Ammon's horn (tissue), 1 donor: ENCODE results near the gene GAB2.
"Not testable (repeated sequence)": the region's sequence is repeated elsewhere in the genome, so short reads cannot be mapped to it uniquely, and the experiment has no call there.

Experiments used
- DNase-seq: peaks from one replicate; pipeline ENCODE4 v3.0.0-alpha.2; 2016; ENCODE audit warnings: low spot score

The GAB2 gene

DNA sequence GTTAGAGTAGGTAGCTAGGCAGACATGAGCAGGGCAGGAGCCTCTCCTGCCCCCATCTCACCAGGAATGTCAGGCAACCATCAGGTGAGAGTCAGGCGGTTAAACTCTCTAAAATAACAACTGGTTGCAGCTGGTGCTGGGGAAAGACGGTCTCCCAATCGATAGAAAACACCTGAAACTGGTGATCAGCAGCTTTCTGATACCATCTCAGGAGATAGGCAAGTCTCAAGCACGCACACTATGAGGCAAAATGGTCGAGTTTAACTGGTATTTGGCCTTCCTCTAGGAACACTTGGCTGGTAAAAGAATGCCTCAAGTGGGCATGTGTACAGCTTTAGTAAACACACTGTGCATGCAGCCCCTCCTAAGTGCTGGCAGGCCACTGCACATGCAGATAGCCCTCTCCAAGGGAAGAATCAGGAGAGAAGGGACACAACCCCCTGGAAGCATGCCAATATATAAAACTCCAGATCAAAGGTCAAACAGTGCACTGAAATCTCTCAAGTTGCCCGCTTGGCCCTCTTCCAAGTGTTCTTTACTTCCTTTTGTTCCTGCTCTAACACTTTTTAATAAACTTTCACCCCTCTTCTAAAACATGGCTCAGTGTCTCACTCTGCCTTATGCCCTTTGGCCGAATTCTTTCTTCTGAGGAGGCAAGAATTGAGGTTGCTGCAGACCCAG is 140.2 kb downstream of the GAB2 start:
- no peak for DNase-seq

DNA sequence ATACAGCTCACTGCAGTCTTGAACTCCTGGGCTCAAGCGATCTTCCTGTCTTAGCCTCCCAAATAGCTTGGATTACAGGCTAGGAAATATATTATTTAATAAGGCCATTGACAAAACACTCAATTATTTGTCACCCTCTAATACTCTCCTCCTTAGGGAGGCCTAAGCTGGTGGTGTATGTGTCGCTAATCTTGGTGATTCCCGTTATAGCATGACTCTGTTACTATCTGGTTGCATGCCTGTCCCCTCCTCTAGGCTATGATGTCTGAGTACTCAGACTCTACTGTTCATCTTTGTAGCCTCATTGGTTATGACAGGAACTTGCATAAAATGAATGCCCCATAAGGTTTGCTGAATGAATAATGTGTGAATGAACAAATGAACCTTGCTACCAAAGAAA is 141.3 kb downstream of the GAB2 start:
- no peak for DNase-seq

DNA sequence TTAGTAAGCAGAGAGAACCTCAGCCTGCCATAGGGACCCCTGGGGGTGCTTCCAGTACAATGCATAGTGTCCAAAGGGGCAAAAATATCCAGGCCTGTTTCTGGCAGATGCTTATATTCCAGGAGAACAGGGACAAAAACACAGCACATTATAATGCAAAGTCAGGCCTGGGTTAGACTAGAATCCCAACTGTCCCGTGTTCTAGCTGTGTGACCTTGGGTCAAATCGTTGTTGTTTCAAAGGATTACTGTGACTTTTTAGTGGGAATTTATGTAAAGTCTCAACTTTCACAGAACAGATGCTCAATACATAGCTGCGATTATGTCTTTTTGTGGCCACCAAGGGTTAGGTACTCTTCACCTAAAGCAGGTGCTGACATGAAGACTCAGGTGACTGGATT is 142.9 kb downstream of the GAB2 start:
- no peak for DNase-seq

DNA sequence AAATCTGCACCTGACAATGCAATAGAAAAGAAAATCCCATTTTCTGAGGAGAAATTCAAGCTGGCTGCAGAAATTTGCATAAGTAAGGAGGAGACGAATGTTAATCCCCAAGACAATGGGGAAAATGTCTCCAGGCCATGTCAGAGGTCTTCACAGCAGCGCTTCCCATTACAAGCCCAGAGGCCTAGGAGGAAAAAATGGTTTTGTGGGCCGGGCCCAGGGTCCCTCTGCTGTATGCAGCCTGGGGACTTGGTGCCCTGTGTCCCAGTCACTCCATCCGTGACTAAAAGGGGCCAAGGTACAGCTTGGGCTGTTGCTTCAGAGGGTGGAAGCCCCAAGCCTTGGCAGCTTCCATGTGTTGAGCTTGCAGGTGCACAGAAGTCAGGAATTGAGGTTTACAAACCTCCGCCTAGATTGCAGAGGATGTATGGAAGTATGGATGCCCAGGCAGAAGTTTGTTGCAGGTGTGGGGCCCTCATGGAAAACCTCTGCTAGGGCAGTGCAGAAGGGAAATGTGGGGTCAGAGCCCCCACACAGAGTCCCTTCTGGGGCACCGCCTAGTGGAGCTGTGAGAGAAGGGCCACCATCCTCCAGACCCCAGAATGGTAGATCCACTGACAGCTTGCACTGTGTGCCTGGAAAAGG is 144.9 kb downstream of the GAB2 start:
- not testable (repeated sequence) for DNase-seq

DNA sequence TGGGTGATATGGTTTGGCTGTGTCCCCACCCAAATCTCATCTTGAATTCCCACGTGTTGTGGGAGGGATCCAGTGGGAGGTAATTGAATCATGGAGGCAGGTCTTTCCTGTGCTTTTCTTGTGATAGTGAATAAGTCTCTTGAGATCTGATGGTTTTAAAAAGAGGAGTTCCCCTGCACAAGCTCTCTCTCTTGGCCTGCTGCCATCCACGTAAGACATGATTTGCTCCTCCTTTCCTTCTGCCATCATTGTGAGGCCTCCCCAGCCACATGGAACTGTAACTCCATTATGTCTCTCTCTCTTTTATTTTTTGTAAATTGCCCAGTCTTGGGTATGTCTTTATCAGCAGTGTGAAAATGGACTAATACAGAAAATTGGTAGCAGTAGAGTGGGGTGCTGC is 145.8 kb downstream of the GAB2 start:
- DNase-seq, result not testable (repeated sequence)

DNA sequence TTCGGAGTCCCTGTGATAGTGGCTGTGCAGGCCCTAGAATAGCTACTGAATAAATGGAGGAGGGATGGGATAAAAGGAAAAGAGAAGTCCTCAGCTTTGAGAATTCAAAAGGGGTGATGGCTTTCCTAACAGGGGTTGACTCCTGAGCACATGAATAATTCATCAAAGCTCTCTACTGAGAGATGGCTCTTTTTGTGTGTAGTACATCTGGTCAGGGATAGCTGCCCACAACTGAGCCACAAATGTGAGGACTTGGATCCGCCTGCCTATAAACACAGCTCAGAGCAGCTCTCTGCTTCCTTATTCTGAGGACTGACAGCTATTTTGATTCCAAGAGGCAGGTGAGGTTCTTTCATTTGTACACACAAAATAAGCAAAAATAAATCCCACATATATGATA is 146.6 kb downstream of the GAB2 start:
- DNase-seq, result peak; percentile 78

DNA sequence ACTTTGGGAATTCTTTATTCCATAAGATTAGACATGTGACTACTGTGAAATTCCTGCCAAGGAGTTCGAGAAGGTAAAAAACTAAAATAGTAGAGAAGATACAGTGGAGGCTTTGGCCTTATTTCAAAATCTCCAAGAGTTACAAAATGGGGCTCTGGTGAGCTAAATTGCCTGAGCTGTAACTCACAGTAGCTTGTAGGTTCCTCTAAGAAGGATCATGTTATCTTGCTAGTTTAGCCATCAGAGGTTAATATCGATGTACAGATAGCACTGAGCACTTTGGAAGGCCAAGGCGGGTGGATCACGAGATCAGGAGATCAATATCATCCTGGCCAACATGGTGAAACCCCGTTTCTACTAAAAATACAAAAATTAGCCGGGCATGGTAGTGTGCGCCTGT is 147.8 kb downstream of the GAB2 start:
- DNase-seq, result no peak

DNA sequence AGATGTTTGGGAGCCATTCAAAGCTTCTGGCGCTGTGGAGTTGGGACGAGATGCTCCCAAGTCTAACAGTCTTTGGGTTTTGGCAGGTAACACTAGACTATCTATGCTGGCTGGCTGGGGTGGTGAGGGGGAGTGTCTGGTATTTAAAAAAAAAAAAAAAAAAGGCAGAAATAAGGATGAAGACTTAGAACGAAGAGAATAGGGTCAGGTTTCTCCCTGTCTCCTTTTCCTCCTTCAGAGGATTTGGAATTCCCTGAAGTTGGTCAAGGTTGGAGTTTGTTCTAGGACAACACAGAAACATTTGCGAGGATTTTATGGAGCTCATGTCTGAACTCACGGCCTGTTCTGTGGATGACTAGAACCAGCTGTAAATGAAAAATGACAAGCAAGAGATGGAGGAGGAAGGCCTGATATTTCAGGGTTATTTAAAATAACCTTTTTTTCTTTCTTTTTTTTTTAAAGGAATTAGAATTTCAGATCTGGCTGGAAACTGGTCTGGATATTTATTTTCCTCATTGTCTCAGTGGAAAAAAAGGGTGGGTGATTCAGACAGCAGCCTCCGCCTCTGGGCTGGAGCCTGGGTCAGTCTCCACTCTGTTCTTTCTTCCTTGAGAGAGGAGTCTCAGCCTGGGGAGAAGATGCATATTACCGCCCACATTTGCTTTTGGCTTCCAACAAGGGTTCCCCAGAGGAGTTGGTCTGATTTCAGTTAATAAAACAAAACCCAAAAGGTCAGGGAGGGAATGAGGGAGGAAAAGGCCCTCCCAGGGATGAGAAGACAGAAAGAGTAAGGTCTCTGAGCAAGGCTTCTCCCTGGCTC is 148.8 kb downstream of the GAB2 start:
- no peak for DNase-seq

DNA sequence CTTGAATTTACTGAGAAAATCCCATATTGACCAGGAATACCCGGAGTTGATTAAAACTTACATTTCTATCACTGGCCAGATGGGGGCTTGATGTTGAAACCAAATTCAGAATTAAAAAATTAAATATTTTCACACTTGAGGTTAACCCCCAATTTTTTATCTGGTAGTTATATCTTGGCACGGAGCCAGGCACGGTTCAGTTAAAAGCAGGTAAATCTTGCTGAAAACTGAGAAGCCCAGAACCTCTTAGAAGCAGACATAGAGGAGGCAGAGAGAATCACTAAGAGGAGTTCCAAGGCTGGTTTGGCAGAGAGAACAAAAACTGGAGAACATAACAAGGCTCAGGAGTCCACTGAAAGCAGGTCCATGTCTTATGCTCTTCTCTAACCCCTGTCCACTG is 151.2 kb downstream of the GAB2 start:
- DNase-seq, result no peak

DNA sequence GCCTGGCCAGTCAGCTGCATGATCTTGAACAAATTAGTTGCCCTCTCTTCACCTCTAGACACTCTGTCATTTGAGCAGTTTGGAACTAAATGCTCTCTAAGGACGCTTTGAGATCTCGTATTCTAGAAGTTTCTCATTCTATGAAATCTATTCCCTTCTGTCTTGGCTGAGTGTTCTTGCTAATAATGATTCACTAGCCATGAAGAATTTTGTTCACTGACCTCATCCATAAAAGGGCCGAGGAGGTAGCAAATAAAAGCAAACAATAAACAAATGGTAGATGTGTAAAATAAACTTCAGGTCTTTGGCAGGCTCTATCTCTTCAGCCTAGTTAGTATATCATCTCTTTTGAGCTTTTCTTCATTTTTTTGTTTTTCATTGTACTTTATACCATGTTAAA is 152.3 kb downstream of the GAB2 start:
- no peak for DNase-seq

DNA sequence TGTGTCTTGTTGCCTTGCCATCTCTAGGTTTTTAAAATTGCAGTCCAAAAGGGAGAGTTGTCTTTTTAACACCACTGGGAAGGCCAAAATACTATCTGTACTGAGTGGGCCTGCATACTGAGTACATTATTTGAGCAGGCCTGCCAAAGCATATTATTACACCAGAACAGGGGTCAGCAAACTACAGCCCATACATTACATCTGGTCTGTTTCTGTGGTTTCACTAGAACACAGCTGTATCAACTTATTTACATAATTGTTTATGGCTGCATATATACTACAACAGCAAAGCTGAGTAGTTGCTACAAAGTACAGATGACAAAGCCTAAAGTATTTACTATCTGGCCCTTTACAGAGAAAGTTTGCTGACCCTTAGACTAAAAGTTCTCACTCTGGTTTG is 154.9 kb downstream of the GAB2 start:
- DNase-seq, result no peak

DNA sequence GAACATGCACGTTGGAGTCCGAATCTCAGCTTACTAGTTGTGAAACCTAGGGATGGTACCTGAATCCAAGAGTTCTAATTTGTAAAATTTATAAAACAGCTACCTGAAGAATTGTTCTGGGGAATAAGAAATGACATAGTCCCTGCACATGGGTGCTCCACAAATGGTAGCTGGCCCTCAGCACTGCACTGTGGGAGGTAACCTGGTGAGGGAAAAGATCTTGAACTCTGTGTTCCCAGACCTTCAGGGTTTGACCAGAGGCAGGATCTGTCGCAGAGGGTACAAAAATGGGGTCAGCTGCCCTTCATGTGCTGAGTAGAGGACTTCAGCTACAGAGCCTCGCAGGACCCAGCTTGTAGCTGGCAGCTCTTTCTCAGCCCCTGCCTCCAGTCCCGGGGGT is 155.4 kb downstream of the GAB2 start:
- no peak for DNase-seq

DNA sequence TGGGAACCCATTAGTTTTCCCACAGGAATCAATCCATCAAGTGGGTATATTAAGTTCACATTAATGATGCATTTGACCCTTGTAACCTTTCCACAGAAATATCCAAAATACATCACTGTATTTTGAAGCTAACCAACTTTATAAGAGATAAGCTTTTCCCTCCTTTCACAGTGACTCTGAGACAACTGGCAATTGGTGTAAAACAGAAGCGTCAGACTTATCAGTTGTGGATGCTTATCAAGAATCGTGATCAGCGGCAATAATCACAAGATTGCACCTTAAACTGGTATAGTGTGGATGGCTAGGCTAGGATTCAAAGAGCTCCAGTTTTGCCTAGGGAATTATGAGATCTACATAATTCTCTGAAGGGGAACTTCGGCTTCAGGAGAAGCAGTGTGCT is 155.8 kb downstream of the GAB2 start:
- DNase-seq, result no peak

DNA sequence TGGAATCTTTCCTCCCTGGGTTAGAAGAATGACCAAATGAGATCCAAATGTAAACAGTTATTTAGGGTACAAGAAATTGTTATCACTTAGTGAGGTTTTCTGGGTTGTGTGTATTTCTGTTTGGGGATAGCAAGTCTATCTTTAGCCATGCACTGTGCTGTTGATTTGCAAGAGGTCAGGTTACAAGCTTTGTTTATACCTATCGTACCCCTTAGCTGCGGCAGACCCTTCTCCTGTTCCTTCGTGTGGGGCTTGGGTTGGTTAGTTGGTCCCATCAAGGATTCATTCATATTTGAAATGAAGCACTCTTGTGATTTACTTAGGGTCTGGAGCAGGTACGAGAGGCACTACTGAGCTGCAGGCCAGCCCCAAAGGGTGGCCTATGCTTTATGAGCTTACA is 156.3 kb downstream of the GAB2 start:
- no peak for DNase-seq

DNA sequence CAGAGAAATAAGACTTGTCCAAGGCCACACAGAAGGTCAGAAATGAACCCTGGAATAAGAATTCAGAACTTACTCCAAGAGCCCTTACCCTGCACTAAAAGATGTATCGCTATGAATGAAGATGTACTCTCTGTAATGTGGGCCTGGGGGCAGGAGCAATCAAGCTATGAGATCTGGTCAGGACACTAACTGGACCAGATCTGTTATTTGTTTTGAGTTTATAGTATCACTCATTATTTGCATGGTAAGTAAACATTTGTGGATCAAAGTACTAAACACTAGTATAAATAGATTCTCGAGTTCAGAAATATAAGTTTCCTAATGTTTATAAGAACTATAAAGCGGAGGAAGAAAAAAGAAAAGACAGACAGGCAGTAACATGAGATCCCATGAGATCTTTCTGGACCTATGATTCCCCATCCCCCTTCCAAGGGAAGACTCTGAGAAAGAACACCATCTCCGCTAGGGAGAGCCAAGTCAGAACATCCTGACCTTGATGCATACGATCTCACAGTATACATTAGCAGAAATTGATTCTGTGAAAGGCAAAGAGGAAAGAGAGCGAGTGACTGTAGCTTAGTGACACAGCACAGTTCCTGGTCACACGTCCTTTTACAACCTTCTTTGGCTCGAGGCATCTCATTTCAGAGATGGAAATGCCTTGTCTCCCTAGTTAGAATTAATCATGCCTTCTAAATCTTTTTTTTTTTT is 157.7 kb downstream of the GAB2 start:
- no peak for DNase-seq

DNA sequence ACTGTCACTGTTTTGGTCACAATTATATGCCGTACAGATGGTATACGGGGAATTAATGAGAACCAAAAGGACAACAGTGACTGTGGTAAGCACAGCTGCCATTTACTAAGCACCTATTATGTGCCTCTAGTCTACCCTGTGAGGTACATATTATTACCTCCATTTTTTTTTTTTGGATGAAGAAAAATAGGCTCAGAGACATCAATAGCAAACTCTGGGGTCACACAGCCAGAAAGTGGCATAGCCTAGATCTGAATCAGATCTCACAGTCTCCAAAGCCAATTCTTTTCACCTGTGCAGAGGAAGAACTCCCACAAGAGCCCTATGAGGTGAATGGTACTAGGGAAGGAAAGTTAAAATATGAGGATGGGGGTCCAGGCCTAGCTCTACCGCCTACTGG is 160.0 kb downstream of the GAB2 start:
- no peak for DNase-seq

DNA sequence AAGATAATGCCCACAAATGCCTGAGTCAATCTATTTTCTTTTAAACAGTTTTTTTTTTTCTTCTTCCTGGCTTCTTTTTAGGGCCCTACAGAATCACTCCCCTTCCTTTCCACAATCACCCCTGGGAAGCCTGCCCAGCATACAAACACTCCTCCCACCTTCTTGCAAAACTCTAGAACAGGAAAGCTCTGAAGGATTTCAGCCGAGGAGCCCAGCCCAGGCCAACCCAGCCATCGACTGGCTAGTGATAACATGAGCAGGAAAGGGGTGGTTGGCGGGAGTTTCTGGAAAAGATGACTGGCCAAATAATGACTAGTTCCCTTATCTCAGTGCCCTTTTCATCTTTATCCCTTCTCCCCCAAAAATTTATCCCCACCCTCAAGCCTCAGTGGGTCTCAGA is 160.7 kb downstream of the GAB2 start:
- DNase-seq, result peak; percentile 45

DNA sequence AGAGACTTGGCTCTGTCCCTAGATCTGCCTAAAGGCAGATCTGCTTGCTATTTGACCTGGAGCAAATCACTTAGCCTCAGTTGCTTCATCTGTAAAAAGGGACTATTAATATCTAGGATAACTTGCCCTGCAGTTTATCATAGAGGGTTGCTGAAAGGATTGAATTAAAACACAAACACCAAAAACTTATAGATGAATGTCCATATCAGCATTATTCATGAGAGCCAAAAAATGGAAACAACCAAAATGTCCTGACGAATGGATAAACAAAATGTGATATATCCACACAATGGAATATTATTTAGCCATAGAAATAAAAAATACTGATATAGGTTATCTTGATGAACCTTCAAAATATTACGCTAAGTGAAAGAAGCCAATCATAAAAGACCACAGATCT is 161.7 kb downstream of the GAB2 start:
- DNase-seq, result no peak

DNA sequence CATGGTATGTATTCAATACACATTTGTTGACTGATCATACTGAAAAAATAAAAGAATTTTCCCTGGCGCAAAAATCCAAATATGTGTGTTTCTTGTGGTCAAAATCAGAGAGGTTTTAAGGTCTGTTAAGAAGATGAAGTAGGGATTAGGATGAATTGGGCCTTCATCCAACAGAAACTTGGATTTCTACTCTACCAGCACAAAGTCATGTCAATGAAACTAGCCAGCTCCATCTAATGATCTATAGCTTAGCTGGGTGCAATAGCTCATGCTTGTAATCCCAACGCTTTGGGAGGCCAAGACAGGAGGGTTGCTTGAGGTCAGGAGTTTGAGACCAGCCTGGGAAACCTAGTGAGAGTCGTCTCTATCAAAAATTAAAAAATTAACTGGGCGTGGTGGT is 163.4 kb downstream of the GAB2 start:
- DNase-seq, result no peak

DNA sequence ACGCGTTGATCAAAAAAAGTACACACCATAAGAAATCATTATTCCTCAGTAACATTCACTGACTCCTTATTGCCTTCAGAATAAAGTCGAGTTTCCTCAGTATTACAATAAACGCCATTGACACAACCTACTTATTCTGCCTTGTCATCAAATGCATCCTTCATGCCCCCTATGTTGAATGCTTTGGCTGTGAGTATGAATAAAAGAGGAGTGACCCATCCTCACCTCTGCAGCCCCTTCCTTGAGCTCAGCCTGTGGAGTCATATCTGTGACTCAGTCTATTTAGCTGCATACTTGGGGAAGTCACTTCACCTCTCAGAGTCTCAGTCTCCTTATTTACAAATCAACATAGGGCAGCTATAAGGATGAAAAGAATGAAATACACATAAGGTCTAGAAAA is 163.8 kb downstream of the GAB2 start:
- no peak for DNase-seq

DNA sequence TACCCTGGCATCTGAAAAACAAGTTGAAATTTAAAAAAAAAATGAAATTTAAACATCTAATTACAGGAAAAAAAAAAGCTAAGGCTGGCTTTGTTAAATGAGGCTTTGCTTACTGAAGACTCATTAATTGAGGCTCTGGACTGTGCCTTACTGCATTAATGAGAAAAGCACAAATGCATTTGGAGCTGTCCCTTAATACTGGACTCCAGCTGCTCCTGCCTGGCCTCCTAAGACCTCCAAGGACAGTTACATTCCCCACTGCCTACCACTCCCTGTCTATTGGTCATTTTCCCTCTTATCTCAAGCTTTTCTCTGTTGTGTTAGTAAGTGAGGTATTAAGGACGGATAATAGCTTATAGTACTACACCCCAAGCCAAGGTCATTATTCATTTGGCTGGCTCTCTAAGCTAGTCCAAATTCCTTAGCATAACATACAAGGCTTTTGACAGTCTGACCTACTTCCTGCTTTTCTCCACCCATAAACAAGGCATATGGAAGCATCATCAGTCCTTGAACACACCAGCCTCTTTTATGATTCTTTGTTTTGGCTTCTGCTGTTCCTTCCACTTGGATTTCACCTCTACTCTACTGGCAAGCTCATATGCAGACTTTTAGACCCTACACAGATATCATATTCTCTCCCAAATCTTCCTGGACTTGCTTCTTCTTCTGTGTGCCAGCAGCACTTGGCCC is 166.4 kb downstream of the GAB2 start:
- DNase-seq, result no peak

DNA sequence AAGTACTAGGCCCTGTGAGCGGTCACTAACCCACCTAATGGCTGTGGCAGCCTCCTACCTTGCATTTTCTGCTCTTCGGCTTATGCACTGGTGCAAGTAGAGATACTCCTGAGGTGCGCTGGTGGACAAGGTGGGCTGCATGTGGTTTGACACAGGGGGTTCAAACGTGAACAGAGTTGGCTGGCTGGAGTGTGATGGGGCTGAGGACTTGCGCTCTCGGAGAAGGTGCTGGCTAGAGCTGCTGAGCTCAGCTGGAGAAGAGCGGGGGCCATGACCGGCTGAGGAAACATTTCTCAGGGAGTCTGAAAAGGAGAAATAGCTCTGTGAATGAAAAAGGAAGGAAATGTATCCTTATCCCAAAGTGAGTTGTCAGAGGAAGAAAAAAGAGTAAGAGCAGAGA is 167.5 kb downstream of the GAB2 start:
- no peak for DNase-seq
